Measurements from ENCODE around the gene EGFR.
A peak's percentile ranks its signal among the peaks of the same experiment; 100 is the strongest.

EGFR gene

GRCh38 chr7:55150709-55151451 is 132.1 kb downstream of the EGFR start:
- Histone ChIP-seq H3K4me3 (no peak overlapping the region), H3K27ac (no peak overlapping the region)
- no peak for TF ChIP-seq CTCF (IDR thresholded peaks at IDR 0.05)
- DNase-seq (ENCODE audit: low spot score), result no peak

DNA sequence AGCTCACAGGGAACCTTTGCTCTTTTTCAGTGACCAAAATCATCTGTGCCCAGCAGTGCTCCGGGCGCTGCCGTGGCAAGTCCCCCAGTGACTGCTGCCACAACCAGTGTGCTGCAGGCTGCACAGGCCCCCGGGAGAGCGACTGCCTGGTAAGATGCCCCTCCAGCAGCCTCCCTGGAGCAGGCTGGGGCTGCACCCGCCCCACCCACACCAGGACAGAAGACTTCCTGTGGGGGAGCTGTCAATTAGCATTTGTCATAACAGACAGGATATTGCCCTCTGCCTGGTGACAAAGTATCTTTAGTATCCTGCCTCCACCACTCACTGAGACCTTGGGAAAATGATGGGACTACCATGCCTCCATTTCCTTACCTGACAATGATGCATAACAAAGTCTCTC is 133.7 kb downstream of the EGFR start:
- Histone ChIP-seq H3K4me3 (no peak overlapping the region), H3K27ac (no peak overlapping the region)
- no peak for TF ChIP-seq CTCF (IDR thresholded peaks at IDR 0.05)
- DNase-seq (ENCODE audit: low spot score), result no peak

- no peak overlapping the region for H3K27ac ChIP-seq
- H3K4me3 ChIP-seq, result no peak overlapping the region
- no peak for TF ChIP-seq CTCF (IDR thresholded peaks at IDR 0.05)
- no peak for DNase-seq (ENCODE audit: low spot score)
Measured at GRCh38 chr7:55154096-55154495, 135.3 kb downstream of the EGFR start.

- no peak for DNase-seq (ENCODE audit: low spot score)
- Histone ChIP-seq H3K27ac (no peak overlapping the region), H3K4me3 (no peak overlapping the region)
- TF ChIP-seq CTCF (IDR thresholded peaks at IDR 0.05), result no peak
Measured at GRCh38 chr7:55155351-55156117, 136.7 kb downstream of the EGFR start.

- DNase-seq (ENCODE audit: low spot score), result no peak
Measured at GRCh38 chr7:55156919-55157763, 138.3 kb downstream of the EGFR start.

DNA sequence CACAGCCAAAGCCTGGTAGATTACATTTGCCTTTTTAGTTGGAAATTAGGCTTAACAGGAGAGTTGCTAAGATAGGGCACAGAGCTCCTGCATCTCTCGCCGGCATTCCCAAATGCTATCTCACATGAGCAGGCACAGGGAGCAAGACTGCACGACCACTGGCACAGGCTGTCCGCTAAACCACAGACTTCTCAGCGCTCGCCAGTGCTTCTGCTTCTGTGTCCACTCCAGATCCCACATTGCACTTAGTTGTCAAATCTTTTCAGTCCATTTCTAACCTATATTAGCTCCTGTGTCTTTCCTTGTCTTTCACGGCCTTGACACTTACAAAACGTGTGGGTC is 138.9 kb downstream of the EGFR start:
- Histone ChIP-seq H3K27ac (peak overlapping the region in 1 of 2 donors; percentile 47), H3K4me3 (no peak overlapping the region)
- no peak for TF ChIP-seq CTCF (IDR thresholded peaks at IDR 0.05)
- no peak for DNase-seq (ENCODE audit: low spot score)

More at GRCh38 chr7:55156919-55157763, 138.3 kb downstream of the EGFR start:
- Histone ChIP-seq H3K4me3 (no peak overlapping the region), H3K27ac (peak overlapping the region in 1 of 2 donors; percentile 47)
- no peak for TF ChIP-seq CTCF (IDR thresholded peaks at IDR 0.05)

Data from coronary artery (tissue), 2 donors.